B cell (primary cell): ENCODE data around the gene IGHMBP2. TPM values are rescaled to one million over a fixed set of nuclear protein-coding genes. Genes with fewer than 3 reads are reported as not detected.

Experiments
- ATAC-seq: fragments of 200-7000 bp; cut with Tn5 transposase; one replicate; pipeline ENCODE4 v1.10.0; 2021; ENCODE audit warnings: low read depth, mild to moderate bottlenecking, moderate number of reproducible peaks, moderate library complexity
- CTCF ChIA-PET: fragments of 350-600 bp; sonication (Branson Sonifier 250); formaldehyde crosslinking; loops from one replicate; lab custom pipeline; 2021; ENCODE audit warnings: antibody characterized with exemption, inconsistent platforms; lab: Charles Lee
- POLR2A ChIA-PET: fragments of 350-600 bp; sonication (Branson Sonifier 250); formaldehyde crosslinking; loops from one replicate; lab custom pipeline; 2021; ENCODE audit warnings: antibody characterized with exemption; lab: Charles Lee
- DNase-seq: peaks from one replicate; pipeline ENCODE4 v3.0.0; 2013
- H2AFZ ChIP-seq: 2 replicates; pipeline ENCODE4 v1.6.1; 2012; ENCODE audit warnings: mild to moderate bottlenecking, low read depth, low read length; ENCODE audit not compliant: insufficient read depth, poor library complexity, severe bottlenecking
- H3K27ac ChIP-seq, 2 donors: 1 replicate in 1 of 2; 2 replicates in 1 of 2; pipeline ENCODE4 v1.5.1; 2012 to 2013; ENCODE audit warnings: low read length in 2 of 2, mild to moderate bottlenecking in 2 of 2, moderate library complexity in 1 of 2
- H3K27me3 ChIP-seq, 4 experiments: fragments of 200-600 bp in 1 of 4; sonication (generic) in 1 of 4; replicated peaks in 1 of 4; 1 replicate in 2 of 4; 2 replicates in 2 of 4; pipeline versions ENCODE4 v1.6.1 to v1.7.0; 2013 to 2016; ENCODE audit warnings: low read length in 3 of 4, mild to moderate bottlenecking in 2 of 4, mixed read lengths in 1 of 4, moderate library complexity in 1 of 4; ENCODE audit not compliant: insufficient read depth in 4 of 4, control insufficient read depth in 3 of 4; ENCODE audit errors: control extremely low read depth in 1 of 4
- H3K36me3 ChIP-seq, 2 experiments: replicated peaks in 1 of 2; 1 replicate in 1 of 2; 2 replicates in 1 of 2; pipeline versions ENCODE4 v1.6.1 to v1.7.1; 2013; ENCODE audit warnings: low read length in 1 of 2; ENCODE audit not compliant: insufficient read depth in 2 of 2, control insufficient read depth in 1 of 2; ENCODE audit errors: control extremely low read depth in 1 of 2, extremely low read depth in 1 of 2
- H3K4me1 ChIP-seq, 2 donors: fragments of 200-600 bp in 1 of 2; sonication (generic) in 1 of 2; 1 replicate in 1 of 2; 2 replicates in 1 of 2; pipeline versions ENCODE4 v1.5.1 to v1.6.1; 2013 to 2017; ENCODE audit warnings: low read length in 2 of 2; ENCODE audit not compliant: control insufficient read depth in 2 of 2, insufficient read depth in 2 of 2
- H3K4me2 ChIP-seq: replicated peaks from 2 replicates; pipeline ENCODE3; 2012; ENCODE audit warnings: mild to moderate bottlenecking, low read depth, low read length; ENCODE audit not compliant: poor library complexity, severe bottlenecking
- H3K4me3 ChIP-seq, 5 experiments: fragments of 200-600 bp in 1 of 5; sonication (generic) in 1 of 5; 1 replicate in 3 of 5; 2 replicates in 2 of 5; pipeline versions ENCODE4 v1.5.1 to v1.7.0; 2011 to 2016; ENCODE audit warnings: low read length in 4 of 5, mild to moderate bottlenecking in 4 of 5, low read depth in 2 of 5, control low read depth in 1 of 5, moderate library complexity in 1 of 5; ENCODE audit not compliant: insufficient read depth in 1 of 5; ENCODE audit errors: control extremely low read depth in 1 of 5, extremely low read depth in 1 of 5
- H3K79me2 ChIP-seq: fragments of 200-600 bp; sonication (generic); one replicate; pipeline ENCODE4 v1.6.0; 2016; ENCODE audit warnings: low read length; ENCODE audit not compliant: control insufficient read depth, insufficient read depth
- H3K9ac ChIP-seq: fragments of 200-600 bp; sonication (generic); 2 replicates; pipeline ENCODE4 v1.6.1; 2017; ENCODE audit warnings: mild to moderate bottlenecking, low read length, moderate library complexity
- H3K9me3 ChIP-seq, 3 donors: one replicate each; pipeline versions ENCODE4 v1.6.1 to v1.7.1; 2013; ENCODE audit warnings: low read length in 2 of 3; ENCODE audit not compliant: control insufficient read depth in 2 of 3, insufficient read depth in 1 of 3; ENCODE audit errors: control extremely low read depth in 1 of 3
- H4K20me1 ChIP-seq: 2 replicates; pipeline ENCODE4 v1.6.0; 2012; ENCODE audit warnings: mild to moderate bottlenecking, low read length; ENCODE audit not compliant: insufficient read depth, control insufficient read depth, poor library complexity, severe bottlenecking
- H3K27ac Mint-ChIP-seq: one replicate; pipeline ENCODE4 v1.8.0; 2021; ENCODE audit warnings: mixed read lengths
- H3K27me3 Mint-ChIP-seq: one replicate; pipeline ENCODE4 v1.8.0; 2021; ENCODE audit warnings: mixed read lengths
- H3K4me1 Mint-ChIP-seq: one replicate; pipeline ENCODE4 v1.8.0; 2021; ENCODE audit warnings: mixed read lengths
- H3K4me3 Mint-ChIP-seq: one replicate; pipeline ENCODE4 v1.8.0; 2021; ENCODE audit warnings: mixed read lengths
- H3K9me3 Mint-ChIP-seq: one replicate; pipeline ENCODE4 v1.8.0; 2022; ENCODE audit warnings: mixed read lengths; ENCODE audit not compliant: insufficient read depth
- CTCF ChIP-seq: fragments of 200-600 bp; IDR thresholded peaks from one replicate; pipeline ENCODE4 v1.8.0; 2022; ENCODE audit warnings: antibody characterized with exemption, mild to moderate bottlenecking
- EZH2 ChIP-seq: IDR thresholded peaks from 2 replicates; pipeline ENCODE4 v1.6.1; 2012; ENCODE audit warnings: borderline replicate concordance, low read depth, mild to moderate bottlenecking, moderate library complexity, low read length; ENCODE audit not compliant: insufficient read depth, poor library complexity, severe bottlenecking
- WGBS: methylation state at CpG from one replicate; pipeline ENCODE4 v1.1.5; 2013; ENCODE audit warnings: missing lambda C conversion rate; ENCODE audit not compliant: insufficient coverage; 5-methylcytosine and 5-hydroxymethylcytosine counted together
- intact Hi-C: fragments of 100-400 bp; cut with micrococcal nuclease; formaldehyde crosslinking; loops from one replicate; pipeline ENCODE4 v1.10.0; 2022
- polyA plus RNA-seq: library from polyadenylated mRNA; depleted of rRNA; stranded (reverse); fragments of >200 nt; gene quantifications from 2 replicates; pipeline ENCODE4 v1.2.3, GENCODE V29; 2012
- total RNA-seq, 2 donors: library from RNA; stranded (reverse); fragments of 120-200 nt in 1 of 2; gene quantifications; 1 replicate in 1 of 2; 2 replicates in 1 of 2; pipeline versions ENCODE4 v1.2.3 to v1.2.4, GENCODE V29; 2013 to 2022

Gene IGHMBP2
- total and polyA plus RNA-seq, 2 donors (not counting 1 experiment from before 2014, with no cell fraction given): 41.4 to 42.9 TPM

- H3K4me3 ChIP-seq: no peak overlapping the region
- H3K4me1 ChIP-seq: no peaks in the 10 kb centered on the region
- WGBS: 75% methylated on average over 33 of the region's 33 CpGs
- H3K36me3 ChIP-seq: no peaks in the 10 kb centered on the region
- H3K79me2 ChIP-seq: no peaks in the 10 kb centered on the region
- TF ChIP-seq CTCF (no peak), EZH2 (no peak)
- peaks cover 3 to 4% (median 3%) of the 10 kb centered on the region in 3 donors for H3K9me3 ChIP-seq
- ATAC-seq (no peak), DNase-seq (no peak)
- H3K27ac ChIP-seq: no peak overlapping the region
- CTCF ChIA-PET: no interaction called here
- H3K4me2 ChIP-seq: no peak overlapping the region
- Mint-ChIP-seq H3K27ac (no peak overlapping the region), H3K9me3 (peaks cover 2% of the 10 kb centered on the region), H3K27me3 (peaks cover 23% of the 10 kb centered on the region), H3K4me1 (no peaks in the 10 kb centered on the region), H3K4me3 (no peak overlapping the region)
- POLR2A ChIA-PET: no interaction called here
- no peaks in the 10 kb centered on the region for H4K20me1 ChIP-seq
- H3K27me3 ChIP-seq: peaks cover 0 to 3% (median 0%) of the 10 kb centered on the region in 4 experiments
- intact Hi-C loops: no loop called here
- no peak overlapping the region for H2AFZ ChIP-seq
- no peak overlapping the region for H3K9ac ChIP-seq
These were observed 76.5 kb downstream of the IGHMBP2 start for GRCh38 chr11:68979931-68980775.

GRCh38 chr11:68980776-68981065 lies 77.0 kb downstream of the IGHMBP2 start, which contains the start of gene MRGPRD:
Gene MRGPRD, minus strand, starts transcription at chr11:68980986. Its CDS starts 0 bp downstream, at chr11:68980986.
- no peaks in the 10 kb centered on the region for H3K4me1 Mint-ChIP-seq
- no peaks in the 10 kb centered on the region for H3K79me2 ChIP-seq
- H3K4me1 ChIP-seq: no peaks in the 10 kb centered on the region
- H3K27ac ChIP-seq: no peak within 1 kb of the TSS
- no peak within 1 kb of the TSS for H3K4me2 ChIP-seq
- ChIA-PET CTCF (no interaction called here), POLR2A (no interaction called here)
- H3K4me3 ChIP-seq: no peak within 1 kb of the TSS
- no peak within 1 kb of the TSS for H2AFZ ChIP-seq
- TF ChIP-seq EZH2 (no peak), CTCF (no peak)
- 83% methylated on average over 6 of the region's 8 CpGs for whole genome bisulfite sequencing
- no peak within 1 kb of the TSS for H3K27ac Mint-ChIP-seq
- no peaks in the 10 kb centered on the region for H3K36me3 ChIP-seq
- ATAC-seq (no peak), DNase-seq (no peak)
- peaks cover 23% of the 10 kb centered on the region for H3K27me3 Mint-ChIP-seq
- H3K4me3 Mint-ChIP-seq: no peak within 1 kb of the TSS
- H3K9me3 ChIP-seq: peaks cover 3 to 4% (median 3%) of the 10 kb centered on the region in 3 donors
- intact Hi-C loops: no loop called here
- H3K9ac ChIP-seq: no peak within 1 kb of the TSS
- no peaks in the 10 kb centered on the region for H4K20me1 ChIP-seq
- H3K9me3 Mint-ChIP-seq: peaks cover 2% of the 10 kb centered on the region
- H3K27me3 ChIP-seq: peaks cover 0 to 3% (median 0%) of the 10 kb centered on the region in 4 experiments
